UCSD-AML1 (cell line): ENCODE data around the gene IQCE.

Experiments
- DNase-seq: peaks from one replicate; lab custom pipeline; 2025; ENCODE audit not compliant: unreplicated experiment; lab: John Stamatoyannopoulos, UW

Gene IQCE

DNA sequence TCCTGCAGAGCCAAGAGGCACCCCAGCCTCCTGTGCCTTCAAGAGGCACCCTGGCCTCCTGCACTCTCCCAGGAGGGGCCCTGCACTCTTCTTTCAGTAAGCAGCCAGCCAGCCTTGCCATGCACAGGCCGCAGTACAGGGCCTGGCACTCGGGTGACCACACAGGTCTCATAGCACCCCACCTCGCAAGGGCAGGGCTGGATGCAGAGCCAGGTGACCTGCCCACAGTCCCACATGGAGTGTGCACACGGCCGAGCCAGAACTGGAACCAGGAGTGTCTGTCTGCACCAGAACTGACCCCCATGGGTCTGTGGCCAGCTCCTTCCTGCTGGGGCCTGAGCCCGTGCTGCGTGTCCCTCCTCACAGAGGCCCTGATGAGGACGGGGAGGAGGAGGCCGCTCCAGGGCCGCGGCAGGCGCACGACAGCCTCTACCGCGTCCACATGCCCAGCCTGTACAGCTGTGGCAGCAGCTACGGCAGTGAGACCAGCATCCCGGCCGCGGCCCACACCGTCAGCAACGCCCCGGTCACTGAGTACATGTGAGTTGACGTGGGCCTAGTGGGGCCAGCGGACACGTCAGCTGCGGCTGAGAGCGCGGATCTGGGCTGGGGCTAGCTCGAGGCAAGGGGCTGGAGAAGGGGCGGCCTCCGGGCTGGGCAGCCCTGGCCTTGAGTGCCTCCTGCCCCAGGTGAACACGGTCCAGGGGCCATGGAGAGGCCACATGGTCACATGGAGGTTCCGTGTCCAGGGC lies 99.3 kb downstream of the IQCE start:
- no peak for DNase-seq

DNA sequence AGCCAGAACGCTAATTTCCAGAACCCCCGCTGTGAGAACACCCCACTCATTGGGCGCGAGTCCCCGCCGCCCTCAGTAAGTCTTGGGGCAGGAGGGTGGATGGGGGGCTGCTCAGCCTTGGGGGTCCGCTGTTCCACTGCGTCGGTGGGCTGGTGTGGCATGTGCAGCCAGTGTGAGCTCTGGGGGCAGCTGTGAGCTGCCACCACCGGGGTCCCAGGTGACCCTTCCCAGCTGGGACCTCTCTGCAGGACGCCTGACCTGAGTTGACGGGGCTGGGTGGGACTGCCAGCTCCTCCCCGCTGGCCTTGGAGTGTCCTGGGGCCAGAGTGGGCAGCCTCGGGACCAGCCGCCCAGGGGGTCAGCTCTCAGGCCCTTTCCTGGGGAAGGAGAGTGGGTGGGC lies 100.2 kb downstream of the IQCE start:
- no peak for DNase-seq

DNA sequence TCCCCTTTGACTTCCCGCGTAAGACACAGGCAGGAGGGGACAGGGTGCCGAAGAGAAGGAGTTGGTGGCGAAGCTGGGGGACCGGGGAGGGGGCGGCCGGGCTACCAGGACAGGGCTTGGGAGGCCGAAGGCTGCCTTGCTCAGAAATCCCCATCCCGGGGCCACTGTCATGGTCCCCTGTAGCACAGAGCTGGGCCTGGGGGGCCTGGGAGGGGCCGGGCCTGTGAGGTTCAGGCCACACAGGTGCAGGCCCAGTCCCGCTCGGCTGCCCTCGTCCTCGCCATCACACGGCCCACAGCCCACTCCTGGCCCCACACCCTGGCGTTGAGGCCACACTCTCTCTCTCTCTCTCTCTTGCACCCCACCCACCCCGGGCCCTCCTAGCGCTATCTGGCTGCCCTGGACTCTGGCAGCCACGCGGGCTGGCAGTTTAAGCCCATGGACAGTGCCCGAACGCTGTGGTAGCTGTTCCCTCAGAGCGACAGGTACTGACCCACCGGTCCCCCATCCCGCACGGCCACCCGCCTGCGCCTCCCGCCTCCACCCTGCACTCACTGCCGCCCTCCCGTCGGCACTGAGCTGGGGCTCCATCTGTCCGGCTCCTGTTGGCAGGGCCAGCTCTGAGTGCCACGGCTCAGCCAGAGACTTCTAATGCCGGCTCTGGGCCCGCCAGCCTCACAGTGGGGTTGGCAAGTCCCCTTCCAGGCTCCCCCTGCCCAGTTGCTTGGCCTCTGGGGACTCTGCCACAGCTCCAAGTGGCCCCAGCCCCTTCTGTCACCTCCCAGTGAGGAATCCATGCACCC lies 101.0 kb downstream of the IQCE start:
- no peak for DNase-seq

DNA sequence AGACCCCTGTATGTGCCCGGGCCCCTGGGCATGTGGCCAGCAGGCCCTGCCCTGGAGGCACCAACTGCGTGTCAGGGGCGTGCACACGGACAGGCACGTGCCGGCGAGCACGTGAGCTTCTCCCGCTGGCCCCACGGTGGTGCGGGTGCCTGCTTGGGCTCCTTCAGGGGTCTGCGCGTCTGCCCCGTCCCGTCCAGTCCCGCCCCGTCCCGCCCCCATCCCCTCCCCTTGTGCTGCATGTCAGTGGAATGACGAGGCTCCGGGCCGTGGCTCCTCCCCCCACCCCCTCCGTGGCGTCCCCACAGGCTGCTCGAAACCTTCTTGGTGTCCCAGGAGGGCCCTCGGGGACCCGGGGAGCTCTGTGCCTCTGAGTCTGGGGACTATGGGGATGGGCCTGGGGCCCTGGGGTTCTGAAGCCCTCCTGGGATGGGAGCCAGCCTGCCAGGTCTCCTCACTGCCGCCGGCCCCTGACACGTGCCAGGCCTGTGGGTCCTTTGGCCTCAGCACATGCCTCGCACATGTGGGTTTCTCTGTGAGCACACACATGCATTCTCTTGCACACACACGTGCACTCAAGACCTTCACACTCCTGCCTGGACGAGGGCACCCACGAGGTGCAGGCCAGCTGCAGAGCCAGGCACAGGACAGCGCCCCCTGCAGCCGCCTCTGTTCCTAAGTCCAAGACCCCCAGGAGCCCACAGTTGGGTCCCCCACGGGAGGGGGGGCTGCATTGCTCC lies 101.7 kb downstream of the IQCE start:
- DNase-seq = no peak

DNA sequence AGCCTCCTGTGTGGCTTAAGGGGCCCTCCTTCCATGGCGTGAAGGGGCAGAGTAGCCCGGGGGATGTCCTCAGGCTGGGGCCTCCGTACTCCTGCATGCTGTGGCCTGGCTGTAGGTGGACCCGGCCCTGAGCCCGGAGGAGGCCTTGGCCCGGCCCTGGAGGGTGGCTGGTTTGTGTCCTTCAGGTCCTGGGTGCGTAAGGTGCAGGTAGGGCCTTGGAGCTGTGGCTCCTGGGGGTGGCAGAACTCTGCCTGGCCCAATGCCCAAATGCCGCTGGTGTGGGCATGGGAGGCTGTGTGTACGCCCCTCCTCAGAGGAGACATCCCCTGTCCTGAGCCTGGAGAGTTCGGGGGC lies 102.3 kb downstream of the IQCE start:
- no peak for DNase-seq

DNA sequence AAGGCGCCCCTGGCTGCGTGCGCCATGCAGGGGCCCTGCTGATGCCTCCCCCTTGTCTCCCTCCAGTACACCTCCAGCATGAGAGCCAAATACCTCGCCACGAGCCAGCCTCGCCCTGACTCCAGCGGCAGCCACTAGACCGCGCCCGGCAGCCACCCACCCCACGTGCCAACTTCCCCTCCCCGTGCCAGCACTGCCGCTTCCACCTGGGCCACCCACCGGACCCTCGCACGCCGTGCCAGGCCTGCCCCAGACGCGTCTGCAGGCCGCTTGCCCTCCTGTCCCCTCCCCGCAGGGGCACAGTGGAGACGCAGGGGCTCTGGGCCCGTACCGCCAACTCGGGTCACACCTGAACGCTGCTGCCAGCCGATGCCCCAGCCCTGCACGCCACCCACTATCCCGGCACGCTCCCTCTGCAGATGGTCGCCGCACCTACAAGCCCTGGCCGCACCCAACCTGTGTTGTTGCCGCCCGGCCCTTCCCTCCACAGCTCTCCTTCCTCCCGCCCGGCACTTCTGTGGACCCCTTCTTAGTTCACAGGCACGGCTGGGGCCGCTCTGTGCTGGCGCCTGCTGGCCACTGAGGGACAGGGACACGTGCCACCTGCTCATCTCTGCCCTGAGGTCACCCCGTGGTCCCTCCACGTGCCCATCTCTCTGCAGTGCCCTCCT lies 103.0 kb downstream of the IQCE start:
- no peak for DNase-seq

DNA sequence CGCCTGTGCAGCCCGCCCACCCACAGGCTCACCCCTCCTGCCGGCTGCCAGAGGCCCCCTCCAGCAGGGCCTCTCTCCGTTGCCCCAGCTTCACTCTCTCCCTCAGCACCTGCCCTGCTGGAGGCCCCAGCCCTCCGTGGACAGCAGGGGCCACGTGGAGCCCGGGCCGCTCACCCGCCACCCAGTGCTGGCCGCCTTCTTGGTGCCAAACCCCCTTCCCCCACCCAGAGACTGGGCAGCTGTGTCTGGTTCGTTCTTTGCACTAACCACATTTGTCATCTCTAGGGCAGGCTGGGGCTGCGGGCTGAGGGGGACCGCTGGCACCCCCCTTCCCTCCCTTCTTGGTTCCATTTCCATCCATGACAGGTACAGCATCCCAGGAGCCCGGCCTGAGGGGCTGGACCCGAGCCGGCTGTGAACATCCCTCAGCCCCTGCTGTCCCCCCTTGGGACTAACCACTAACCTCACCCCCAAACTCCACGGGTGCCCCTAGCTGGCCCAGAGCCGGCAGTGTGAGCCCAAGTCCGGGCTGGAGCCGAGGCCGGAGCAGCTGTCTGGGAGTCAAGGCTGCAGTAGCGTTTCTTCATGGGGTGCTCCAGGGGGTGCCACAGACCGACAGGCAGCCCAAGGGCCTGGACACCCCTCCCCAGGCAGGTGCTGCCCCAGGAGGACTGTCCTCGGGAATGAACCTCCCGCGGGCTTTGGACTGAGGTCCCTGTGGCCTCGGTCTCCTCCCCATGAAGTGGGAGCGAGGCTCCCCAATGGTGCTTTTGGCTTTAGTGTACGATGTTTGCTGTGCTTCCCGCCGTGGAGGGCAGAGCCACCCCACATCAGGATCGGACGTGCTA lies 103.7 kb downstream of the IQCE start:
- no peak for DNase-seq

DNA sequence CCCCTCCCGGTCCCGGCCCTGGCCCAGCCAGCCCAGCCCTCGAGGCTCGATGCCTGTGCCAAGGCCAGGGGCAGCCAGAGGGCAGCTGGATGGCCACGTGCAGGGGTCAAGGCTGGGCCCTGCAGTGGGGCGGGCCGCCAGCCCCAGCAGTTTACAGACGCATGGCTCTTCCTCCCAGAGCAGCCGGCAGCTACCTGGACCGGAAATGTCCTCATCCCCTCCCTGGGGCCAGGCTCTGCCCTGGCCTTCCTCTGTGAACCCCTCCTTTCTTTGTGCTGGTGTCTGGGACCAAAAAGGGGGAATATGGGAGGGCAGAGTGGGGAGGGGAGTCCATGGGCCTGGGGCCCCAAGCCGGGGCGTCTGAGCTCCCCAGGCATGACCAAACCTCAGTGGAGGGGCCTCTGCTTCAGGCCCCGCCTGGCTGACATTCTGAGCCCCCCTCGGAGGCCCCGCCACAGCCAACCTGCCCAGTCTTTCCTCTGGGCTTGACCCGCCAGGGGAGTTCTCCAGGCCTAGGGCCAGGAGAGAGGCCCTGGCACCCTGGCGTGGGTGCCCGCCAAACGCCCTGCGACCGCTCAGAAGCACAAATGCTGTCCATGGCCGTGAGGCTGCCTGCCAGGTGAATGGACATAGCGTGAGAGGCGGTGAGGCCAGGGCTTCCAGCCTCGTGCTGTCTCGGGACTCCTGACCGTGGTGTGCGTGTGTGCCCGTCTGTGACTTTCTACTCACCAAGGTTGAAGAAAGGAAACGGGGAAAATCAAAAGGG lies 104.5 kb downstream of the IQCE start:
- DNase-seq = no peak

DNA sequence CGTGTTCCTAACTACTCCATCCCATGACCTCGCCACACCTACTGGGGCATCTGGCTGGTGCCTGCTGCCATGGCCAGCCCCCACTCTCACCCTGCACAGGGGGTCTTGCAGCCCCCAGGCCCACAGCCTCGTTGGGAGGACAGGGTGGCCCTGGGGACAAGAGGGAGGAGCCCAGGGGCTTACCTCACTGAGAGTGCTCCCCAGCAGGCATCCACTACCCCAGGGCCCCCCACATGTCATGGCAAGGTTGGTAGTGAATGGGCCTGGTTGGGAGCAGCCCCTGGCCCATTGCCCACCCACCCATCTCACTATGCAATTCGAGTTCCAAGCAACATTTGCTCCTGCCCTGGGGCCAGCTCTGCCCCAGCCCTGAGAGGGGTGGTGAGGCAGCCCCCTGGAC lies 105.2 kb downstream of the IQCE start:
- DNase-seq = no peak
